ENCODE results near the gene XRRA1.

The XRRA1 gene

DNA sequence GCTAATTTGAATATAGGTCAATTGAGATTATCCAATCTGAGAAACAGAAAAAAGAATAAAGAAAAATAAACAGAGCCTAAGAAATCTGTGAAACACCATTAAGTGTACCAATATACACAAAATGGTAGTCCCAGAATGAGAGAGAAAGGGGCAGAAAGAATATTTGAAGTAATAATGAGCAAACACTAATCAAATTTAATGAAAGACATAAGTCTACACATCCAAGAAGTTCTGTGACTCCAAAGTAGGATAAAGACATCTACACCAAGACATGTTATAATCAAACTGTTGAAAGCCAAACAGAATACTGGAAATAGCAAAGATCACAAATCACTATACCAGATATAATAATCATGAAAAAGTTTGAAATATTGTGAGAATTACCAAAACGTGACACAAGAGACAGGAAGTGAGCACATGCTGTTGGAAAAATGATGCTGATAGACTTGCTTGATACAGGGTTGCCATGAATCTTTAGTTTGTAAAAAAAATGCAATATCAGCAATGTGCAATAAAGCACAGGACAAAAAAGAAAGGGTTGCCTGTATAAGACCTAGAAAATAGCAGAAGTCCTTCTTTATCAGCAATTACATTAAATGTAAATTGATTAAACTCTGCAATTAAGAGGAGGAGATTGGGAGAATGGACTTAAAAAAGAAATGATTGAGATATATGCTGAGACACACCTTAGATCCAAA, 124.5 kb downstream of the XRRA1 start:
- FAIRE-seq = no peak

DNA sequence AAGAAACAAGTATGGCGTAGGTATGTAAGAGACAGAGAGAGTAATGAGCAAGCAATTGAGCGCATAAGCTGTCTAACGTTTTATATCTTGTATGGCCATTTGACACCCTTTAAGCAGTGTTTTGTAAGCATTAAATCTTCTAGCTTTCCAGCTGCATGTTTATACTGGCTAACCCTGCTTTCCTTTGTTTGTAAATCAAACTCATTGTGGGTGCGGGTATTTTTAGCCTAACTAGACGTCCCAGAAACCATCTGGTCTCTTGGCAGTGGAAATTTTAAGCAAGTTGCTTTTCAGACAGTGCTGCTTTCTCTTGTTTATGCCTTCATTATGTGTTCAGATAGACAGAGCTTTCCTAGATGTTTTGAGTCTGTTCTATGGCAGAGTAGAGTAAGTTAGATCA, 126.7 kb downstream of the XRRA1 start:
- FAIRE-seq = no peak

DNA sequence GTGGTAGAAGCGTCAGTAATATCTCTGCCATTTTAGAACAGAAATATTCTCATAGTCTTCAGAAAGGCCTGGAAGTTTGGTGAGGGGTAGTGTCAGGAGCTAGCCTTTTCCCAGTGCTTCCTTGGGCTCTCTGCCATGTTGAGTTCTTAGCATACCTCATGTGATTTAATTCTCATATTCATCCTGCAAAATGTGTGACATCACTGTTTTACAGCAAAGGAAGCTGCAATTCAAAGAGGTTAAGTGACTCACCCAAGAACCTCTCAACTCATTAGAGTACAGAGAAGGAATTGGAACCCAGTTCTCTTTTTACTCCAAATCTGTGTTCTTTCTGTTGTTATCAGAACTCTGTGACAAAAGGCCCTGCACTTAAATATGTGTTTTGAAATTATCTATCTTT, 128.1 kb downstream of the XRRA1 start:
- FAIRE-seq = no peak

DNA sequence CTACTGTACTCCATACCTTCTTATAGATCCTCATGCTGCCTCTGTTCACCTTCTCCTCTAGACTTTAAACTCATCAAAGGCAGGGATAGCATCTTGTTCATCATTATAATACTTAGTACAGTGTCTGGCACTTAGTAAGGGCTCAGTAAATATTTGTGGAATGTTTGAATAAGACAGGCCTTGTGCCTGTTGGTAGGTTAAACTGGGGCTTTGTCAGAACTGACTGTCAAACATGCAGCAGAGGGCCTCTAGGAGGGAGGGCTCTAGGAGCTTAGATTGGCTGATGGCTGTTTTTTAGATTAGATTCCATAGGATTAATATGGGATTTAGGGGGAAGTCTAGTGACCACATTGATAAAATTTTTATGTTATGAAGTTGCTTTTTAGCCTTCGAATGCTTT, 129.5 kb downstream of the XRRA1 start:
- no peak for FAIRE-seq

DNA sequence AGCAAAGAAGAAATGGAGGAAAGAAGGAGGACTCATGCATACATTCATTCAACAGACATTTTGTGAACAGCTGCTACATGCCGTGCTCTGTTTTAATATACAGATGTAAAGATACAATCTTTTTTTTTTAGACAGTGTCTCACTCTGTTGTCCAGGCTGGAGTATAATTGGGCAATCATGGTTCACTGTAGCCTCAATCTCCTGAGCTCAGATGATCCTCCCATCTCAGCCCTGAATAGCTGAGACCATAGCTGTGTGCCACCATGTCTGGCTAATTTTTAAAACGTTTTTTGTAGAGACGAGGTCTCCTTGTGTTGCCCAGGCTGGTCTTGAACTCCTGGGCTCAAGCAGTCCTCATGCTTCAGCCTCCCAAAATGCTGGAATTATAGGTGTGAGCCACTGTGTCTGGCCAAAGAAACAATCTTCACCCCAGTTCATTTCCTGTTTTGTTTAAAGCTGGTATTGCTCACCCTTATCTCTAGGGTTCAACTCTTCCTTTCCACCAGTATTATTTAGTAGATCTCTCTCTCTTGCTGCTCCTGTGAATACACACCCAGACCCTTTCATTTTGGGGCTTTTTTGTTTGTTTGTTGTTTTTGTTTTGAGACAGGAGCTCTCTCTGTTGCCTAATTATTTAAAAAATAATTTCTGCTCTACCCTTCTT, 130.5 kb downstream of the XRRA1 start:
- FAIRE-seq = no peak

DNA sequence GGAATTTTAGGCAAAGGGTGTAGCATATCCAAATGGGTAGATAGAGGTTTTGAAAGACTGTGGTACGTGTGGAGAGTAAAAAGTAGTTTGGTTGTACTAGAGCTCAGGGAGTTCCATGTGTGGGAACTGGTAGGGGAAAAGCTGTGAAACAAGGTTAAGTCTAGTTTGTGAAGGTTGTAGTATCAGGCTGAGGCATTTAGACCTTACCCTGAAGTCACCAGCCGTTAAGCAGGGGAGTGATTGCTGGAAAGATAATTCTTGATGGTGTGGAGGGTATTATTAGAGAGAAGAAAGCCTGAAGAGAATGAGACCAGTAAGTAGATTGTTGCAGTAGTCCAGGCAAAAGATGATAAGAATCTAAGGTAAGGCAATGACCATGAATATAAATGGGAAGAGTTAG, 132.2 kb downstream of the XRRA1 start:
- no peak for FAIRE-seq

DNA sequence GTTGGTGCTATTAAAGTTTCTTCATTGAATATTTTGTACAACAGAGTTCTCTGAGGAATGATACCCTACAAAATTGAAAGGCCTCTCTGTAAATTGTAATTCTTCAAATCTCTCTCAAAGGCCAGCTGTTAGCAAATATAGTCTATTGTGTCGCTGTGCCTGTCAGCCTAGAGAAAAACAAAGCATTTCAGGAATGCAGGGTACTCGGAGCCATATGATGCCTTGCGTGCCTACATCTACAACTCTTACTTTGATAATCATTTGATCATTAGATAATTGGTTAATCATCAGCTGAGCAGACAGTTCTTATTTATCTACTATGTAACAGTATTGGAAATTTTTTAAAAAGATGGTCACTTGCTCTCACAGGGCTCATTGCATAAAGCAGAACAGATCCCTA, 132.9 kb downstream of the XRRA1 start:
- FAIRE-seq = no peak

DNA sequence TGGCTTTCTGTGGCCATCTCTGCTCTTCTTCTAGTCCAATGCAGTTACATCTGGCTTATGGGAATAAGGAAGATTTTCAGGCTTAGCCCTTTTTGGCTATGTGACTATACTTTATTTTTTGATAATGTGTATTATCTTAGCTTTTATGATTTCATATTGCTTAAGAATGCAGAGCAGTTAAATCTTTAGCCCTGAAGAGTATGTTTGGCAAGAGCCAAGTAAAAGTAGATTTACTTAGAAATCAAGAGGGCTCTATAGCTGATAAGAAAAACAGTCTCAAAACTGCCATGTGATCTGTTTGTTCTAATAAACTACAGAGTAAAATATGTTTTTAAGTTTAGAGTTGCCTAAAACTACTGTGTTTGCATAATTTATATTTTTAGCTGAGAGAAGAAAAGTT, 139.1 kb downstream of the XRRA1 start:
- no peak for FAIRE-seq

DNA sequence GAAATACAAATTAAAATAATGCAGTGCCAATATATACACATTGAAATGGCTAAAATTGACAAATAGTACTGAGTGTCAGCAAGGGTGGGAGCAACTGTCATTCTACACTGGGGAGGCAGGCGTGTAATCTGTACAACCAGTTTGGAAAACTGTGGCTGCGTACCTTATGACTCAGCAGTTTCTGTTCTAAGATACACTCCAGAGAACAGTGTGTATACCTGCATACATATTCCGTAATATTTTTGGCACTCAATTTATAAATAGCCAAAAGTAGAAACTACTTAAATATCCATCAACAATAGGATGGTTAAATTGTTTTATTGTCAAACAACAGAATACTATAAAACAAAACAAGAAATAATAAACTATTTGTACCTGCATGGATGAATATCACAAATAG, 142.6 kb downstream of the XRRA1 start:
- no peak for FAIRE-seq

DNA sequence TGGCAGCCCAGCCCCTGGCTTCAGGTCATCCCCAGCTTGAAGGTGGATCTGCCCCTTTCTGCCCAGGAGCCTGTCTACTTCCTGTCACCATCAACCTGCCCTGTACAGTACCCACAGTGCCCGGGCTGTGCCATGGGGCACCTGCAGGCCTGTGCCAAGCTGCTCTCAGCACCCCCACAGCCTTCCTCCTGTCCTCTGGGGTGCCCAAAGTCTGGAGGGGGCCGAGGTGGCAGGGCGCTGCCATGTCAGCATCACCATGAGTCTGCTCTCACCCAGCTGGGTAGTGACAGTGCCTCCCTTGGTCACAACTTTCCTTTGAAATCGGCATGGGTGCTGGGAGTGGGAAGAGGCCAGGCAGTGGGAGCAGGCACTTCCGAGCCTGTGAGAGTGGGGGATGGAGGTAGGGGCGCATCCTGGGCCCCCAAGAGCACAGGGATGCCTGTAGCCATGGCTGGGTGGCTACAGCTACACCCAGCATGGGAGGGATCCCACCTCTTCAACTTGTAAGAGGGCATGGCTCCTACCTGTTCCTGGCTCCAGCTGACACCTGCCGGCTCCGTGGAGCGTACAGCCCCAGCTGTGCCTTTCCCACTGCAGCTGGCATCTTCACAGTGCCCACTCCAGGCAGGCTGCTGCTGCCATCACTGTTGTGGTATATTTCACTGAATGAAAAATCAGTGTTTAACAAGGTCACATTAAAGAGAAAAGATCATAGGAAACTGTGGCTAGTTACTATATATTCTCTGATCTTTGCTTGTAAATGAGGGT, 157.4 kb downstream of the XRRA1 start:
- FAIRE-seq = no peak

Measured in colon (tissue), 2 donors.